ENCODE measurements around the gene ANTXRL. TPM values are rescaled to one million over a fixed set of nuclear protein-coding genes. Genes with fewer than 3 reads are reported as not detected.
A peak's percentile ranks its signal among the peaks of the same experiment; 100 is the strongest.
"Not testable (repeated sequence)": the region's sequence is repeated elsewhere in the genome, so short reads cannot be mapped to it uniquely, and the experiment has no call there.

Gene ANTXRL
- total RNA-seq, 1 donor from 2014 or later, result 0.48 TPM

DNA sequence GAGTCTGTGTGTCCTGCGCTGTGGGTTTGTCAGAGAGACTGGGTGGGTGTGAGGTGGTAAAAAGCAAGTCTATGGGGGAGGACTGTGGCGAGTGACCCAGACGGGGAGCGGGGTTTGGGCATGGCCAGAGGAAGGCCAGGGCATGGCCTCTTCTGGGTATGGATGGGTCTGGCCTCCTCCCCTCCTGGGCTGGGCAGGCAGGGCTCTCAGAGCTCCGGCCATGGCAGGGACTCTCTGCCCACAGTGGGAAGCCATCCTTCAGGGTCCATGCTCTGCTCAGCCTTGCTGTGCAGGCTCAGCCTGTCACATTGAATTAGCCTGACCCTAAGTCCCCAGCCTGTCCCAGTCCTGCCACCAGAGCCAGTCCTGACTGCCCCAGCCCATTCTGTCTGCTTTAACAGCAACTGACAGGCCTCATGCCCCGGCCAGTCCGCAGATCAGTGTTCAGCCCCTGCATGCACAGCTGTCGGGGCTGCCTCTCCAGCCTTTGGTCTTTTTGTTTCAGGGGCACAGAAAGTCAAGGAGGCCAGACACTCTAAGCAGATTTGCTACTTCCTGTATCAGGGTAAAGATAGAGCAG is 7.9 kb downstream of the ANTXRL start:
- DNase-seq (ENCODE audit: low spot score), result no peak

DNA sequence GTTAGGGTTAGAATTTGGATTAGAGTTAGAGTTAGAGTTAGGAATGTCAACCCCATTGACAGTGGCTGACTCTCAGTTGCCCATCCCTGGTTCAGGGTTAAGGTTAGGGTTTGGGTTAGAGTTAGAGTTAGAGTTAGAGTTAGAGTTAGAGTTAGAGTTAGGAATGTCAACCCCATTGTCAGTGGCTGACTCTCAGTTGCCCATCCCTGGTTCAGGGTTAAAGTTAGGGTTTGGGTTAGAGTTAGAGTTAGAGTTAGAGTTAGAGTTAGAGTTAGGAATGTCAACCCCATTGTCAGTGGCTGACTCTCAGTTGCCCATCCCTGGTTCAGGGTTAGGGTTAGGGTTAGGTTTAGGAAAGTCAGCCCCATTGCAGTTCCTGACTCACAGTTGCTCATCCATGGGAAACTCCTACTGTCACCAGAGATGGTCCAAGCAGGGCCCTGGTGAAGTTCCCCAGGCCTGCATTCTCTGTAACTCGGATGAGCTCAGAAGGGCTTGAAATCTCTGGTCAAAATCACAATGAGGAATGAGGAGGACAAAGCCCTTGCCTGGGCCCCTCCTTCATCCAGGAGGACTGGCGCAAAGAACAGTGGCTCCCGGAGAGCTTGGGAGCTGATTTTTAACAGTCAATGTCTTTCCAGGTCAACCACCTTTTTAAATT is 8.7 kb downstream of the ANTXRL start:
- DNase-seq (ENCODE audit: low spot score), result not testable (repeated sequence)

GRCh38 chr10:46296086-46296485 is 9.3 kb downstream of the ANTXRL start:
- not testable (repeated sequence) for DNase-seq (ENCODE audit: low spot score)

- DNase-seq (ENCODE audit: low spot score), result no peak
These were observed 9.9 kb downstream of the ANTXRL start for GRCh38 chr10:46296641-46297141.

DNA sequence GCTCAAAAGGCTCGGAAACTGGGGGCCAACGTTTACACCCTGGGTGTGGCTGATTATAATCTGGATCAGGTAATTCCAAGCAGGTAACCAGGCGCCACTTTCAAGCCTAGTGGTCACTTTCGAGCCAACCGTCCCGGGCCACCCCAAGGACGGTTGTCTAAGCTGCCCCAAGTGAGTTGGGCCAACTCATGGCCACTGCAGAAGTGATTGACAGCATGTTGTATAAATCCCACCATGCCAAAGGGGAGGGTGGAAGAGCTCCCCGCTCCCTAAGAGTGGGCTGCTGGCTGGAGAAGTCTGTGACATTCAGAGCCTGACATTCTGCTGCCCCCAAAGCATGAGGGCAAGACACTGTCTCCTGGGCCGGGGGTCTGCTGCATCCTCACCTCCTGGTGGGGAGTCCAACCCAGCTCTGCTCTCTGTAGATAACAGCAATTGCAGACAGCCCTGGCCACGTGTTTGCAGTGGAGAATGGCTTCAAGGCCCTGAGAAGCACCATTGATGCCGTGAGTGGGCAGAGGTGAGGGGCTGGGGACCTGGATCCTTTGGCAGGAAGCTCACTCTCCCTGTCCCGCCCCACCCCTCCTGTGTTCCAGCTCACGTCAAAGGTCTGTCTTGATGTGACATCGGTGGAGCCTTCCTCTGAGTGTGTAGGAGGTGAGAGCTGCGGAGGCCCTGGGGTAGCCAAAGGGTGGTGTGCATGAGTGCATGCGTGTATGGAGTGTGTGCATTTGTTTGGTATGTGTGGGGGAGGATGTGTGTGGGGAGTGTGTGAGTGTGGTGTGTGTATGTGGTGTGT is 10.8 kb downstream of the ANTXRL start:
- no peak for DNase-seq (ENCODE audit: low spot score)

GRCh38 chr10:46298477-46299285 is 11.9 kb downstream of the ANTXRL start:
- DNase-seq (ENCODE audit: low spot score), result no peak

GRCh38 chr10:46299286-46299535 is 12.4 kb downstream of the ANTXRL start:
- DNase-seq (ENCODE audit: low spot score), result no peak

DNA sequence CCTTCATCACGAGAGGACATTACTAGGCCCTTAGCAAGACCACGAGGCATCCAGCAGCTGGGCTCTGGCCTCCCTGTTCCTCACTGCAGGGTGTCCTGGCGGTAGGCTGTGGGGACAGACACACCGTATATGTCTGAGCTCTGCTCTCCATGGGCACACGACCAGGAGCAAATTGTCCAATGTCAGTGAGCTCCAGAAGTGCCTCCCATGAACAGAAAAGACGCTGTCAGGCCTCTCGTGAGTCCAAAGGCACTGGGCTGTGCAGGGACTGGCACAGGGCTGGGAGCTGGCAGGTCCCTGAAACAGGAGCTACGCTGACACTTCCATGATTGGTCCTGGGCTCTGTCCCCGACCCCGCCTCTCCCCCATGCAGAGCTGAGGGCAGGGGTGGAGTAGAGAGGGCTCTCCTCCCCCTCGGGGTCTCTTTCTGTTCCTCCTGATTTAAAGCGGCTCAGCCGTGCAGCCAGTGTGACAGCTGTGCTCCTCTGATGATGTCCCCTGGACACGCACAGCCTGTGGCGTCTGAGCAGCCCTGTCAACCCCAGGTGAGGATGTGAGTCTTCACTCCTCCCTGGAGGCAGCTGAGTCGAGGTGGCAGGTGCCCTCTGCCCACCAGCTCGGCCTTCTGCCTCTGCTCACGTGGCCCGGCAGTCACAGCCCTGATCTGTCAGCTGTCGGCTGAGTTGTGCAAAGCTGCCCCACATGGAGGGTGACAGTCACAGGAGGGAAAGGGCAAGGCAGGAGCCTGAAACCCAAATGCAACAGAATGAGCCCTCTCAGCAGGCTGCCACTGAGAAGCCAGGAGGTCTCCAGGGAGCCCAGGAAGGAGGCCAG is 13.0 kb downstream of the ANTXRL start:
- DNase-seq (ENCODE audit: low spot score), result no peak

- DNase-seq (ENCODE audit: low spot score), result not testable (repeated sequence)
These were observed 13.5 kb downstream of the ANTXRL start for GRCh38 chr10:46300370-46300711.

GRCh38 chr10:46301056-46301645 is 14.4 kb downstream of the ANTXRL start:
- no peak for DNase-seq (ENCODE audit: low spot score)

DNA sequence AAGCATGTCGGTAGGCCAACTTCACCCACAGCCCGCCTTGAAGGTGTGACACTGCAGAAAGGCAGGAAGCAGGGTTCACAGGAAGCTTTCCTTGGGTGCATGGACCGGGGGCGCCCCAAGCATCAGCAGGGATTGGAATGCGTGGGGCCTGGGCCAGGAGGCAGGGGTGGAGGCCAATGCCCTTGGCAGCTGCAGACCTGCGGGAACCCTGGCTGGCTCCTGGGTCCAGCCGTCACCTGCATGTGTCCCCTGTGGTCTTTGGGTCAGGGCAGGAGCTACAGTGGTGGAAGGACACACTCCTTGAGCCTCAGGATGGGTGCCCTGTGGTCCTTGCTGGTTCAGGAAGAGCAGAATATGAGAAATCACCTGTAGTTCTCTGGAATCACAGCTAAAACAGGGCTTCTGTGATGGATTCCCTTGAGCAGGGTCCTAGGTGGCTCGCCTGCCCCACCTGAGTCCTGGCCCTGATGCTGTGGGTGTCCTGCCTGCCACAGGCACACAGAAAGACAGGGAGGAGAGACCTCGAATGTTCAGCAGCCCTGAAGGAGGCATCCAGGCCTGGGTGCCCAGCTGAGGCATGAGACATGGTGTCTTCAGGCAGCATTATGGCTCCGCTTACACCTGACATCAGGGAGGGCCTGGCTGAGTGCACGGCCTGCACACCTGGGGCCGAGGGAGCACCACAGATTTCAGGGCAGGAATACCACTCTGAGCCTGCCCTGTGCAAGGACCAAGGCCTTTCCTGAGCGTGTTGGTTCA is 15.1 kb downstream of the ANTXRL start:
- no peak for DNase-seq (ENCODE audit: low spot score)

- not testable (repeated sequence) for DNase-seq (ENCODE audit: low spot score)
These were observed 16.1 kb downstream of the ANTXRL start for GRCh38 chr10:46302765-46303352.

DNA sequence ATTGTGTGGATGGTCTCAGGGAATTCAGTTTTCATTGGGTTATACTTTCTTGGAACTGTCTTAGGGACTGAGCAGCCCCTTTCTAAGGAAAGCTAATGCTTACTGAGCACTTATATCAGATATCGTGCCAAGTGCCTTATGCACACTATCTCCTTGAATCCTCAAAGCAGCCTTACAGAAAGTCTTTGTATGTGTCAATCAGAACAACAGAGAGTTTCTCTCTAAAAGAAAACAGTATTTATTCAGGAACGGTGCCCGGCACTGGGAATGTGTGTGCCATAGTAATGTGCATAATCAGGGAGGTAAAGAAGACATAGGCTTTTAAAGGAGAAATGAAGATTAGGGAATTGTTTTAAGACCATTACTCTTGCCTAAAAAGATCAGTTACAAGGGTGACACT is 17.3 kb downstream of the ANTXRL start:
- DNase-seq (ENCODE audit: low spot score), result peak; percentile 49

- DNase-seq (ENCODE audit: low spot score), result not testable (repeated sequence)
These were observed 17.9 kb downstream of the ANTXRL start for GRCh38 chr10:46304671-46305070.

GRCh38 chr10:46305079-46305818 is 18.5 kb downstream of the ANTXRL start:
- DNase-seq (ENCODE audit: low spot score), result no peak

- DNase-seq (ENCODE audit: low spot score), result no peak
These were observed 19.2 kb downstream of the ANTXRL start for GRCh38 chr10:46305986-46306385.

GRCh38 chr10:46306516-46307184 is 19.9 kb downstream of the ANTXRL start:
- DNase-seq (ENCODE audit: low spot score), result no peak

All from umbilical cord (tissue), 2 donors.